MM.1S (cell line): Measurements from ENCODE around the gene SLC38A10.

ENCODE experiments used
- CTCF ChIP-seq: fragments of 300-600 bp; sonication (generic); IDR thresholded peaks from 2 replicates; pipeline ENCODE4 v1.5.1; 2016; ENCODE audit warnings: antibody characterized with exemption, low read length, mixed read lengths
- EZH2 ChIP-seq: fragments of 300-600 bp; sonication (generic); optimal IDR thresholded peaks from 2 replicates; pipeline ENCODE3; 2017; ENCODE audit warnings: low read depth, mild to moderate bottlenecking, antibody characterized with exemption, low read length, mixed read lengths
- EZH2phosphoT487 ChIP-seq: fragments of 300-600 bp; sonication (generic); IDR thresholded peaks from 2 replicates; pipeline ENCODE4 v1.6.1; 2018; ENCODE audit warnings: antibody characterized with exemption, low read length

DNA sequence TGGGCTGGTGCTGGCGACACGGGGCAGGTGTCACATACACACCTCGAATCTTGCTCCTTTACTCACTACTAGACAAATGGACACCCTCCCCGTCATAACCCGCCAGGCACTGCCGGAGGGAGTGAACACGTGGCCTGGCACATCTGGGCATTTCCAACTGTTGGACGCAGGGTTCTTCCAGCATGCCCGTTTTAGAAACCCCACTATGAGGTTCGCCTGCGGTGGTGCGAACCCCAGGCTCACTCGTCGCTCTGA lies 65.5 kb downstream of the SLC38A10 start:
- TF ChIP-seq CTCF (no peak), EZH2phosphoT487 (no peak), EZH2 (no peak)
